Measurements from ENCODE around the gene SIK3.

- no peak for TF ChIP-seq POLR2A (IDR thresholded peaks at IDR 0.05)
- TF ChIP-seq CTCF (IDR thresholded peaks at IDR 0.05): no peak
Measured at GRCh38 chr11:116936754-116937446, 161.3 kb downstream of the SIK3 start.
